Measurements from ENCODE around the gene RNF114.

GRCh38 chr20:49982346-49983122 is 46.3 kb downstream of the RNF114 start, which contains the start of gene SNAI1:
- TF ChIP-seq, protein P1, sequence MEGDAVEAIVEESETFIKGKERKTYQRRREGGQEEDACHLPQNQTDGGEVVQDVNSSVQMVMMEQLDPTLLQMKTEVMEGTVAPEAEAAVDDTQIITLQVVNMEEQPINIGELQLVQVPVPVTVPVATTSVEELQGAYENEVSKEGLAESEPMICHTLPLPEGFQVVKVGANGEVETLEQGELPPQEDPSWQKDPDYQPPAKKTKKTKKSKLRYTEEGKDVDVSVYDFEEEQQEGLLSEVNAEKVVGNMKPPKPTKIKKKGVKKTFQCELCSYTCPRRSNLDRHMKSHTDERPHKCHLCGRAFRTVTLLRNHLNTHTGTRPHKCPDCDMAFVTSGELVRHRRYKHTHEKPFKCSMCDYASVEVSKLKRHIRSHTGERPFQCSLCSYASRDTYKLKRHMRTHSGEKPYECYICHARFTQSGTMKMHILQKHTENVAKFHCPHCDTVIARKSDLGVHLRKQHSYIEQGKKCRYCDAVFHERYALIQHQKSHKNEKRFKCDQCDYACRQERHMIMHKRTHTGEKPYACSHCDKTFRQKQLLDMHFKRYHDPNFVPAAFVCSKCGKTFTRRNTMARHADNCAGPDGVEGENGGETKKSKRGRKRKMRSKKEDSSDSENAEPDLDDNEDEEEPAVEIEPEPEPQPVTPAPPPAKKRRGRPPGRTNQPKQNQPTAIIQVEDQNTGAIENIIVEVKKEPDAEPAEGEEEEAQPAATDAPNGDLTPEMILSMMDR (IDR thresholded peaks at IDR 0.05) = peak in 2 of 4 experiments; percentile 36 to 45
- peak; percentile 86 to 88 for TF ChIP-seq POLR2A (IDR thresholded peaks at IDR 0.05)
